ENCODE data around the gene SYNPO2.

The SYNPO2 gene

DNA sequence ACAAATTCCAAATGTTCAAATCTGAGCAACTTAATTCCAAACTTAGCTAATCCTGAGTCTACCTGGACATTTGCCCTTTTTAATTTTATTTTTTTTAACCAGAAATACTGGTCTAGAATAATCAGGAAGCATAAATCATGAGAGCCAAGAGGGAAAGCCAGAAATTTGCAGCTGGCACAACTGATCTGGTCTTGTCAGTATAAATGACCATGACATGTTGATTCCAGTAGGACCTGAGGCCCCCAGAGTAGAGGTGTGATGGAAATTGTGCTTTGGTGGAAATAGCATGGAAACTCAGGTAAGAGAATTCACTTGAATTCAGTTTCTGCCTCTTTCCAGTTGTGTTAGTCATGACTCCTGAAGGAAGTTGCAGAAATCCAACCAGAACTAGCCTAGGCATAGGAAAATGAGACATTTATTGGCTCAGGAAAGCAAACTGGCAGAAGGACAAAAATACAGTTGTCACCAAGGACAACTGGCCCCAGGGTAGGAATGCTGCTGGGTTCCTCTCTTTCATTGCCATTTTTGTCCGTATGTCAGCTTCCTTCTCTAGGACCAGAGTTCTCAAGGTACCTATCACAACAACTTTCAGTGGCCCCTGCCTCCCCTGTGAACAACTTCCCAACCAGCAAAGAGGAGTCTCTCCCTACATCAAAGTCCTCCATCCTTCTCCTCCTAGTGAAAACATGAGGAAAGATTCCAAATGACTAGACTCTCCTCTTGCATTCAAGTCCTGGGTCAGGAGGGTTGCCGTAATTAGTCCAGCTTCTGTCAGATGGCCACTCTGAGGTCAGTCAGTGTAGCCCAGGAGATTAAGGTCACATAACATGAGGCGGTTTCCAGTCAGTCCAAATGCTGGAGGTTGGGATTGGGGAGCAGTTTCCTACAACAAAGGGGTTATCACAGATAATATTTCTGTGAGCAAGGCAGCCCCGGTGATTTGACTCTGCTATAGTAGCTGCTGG is 217.7 kb downstream of the SYNPO2 start:
- no peak for DNase-seq (ENCODE audit: low read depth in 1 of 2, low spot score in 1 of 2)

DNA sequence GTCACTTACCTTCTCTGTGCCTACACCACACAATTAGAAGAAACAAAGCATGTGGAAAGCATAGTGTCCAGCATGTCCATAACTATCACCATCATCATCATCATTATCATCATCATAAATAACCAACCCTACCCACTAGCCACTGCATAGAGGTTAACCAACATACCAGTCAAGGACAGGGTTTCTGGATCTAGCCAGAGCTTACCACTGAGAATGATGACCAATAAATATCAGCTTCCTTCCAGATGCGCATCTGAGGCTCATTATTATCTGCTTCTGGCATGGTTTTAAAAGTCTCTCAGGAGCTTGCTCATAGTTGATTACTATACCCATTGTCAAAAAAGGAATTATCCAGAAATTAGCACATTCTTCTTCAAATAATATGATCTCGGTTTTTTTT is 221.5 kb downstream of the SYNPO2 start:
- no peak for DNase-seq (ENCODE audit: low read depth in 1 of 2, low spot score in 1 of 2)
